SK-N-SH treated with all-trans-retinoic acid at 6 μM for 48 hours (cell line): Measurements from ENCODE around the gene ARRB1.
"Not testable (repeated sequence)": the region's sequence is repeated elsewhere in the genome, so short reads cannot be mapped to it uniquely, and the experiment has no call there.

Experiments
- ARNTL ChIP-seq: fragments of 450-650 bp; formaldehyde crosslinking; IDR thresholded peaks from 2 replicates; pipeline ENCODE4 v1.5.0; 2020; ENCODE audit warnings: low read depth, mild to moderate bottlenecking, moderate library complexity, borderline replicate concordance
- ISL1 ChIP-seq: fragments of 250-450 bp; sonication (Bioruptor Pico); IDR thresholded peaks from 2 replicates; pipeline ENCODE4 v2.1.2; 2022; ENCODE audit warnings: mild to moderate bottlenecking, moderate library complexity
- PATZ1 ChIP-seq: fragments of 250-450 bp; sonication (Bioruptor Pico); IDR thresholded peaks from 2 replicates; pipeline ENCODE4 v1.8.0; 2020; ENCODE audit warnings: mild to moderate bottlenecking, moderate library complexity, borderline replicate concordance
- PPARA ChIP-seq: fragments of 250-450 bp; sonication (Bioruptor Pico); IDR thresholded peaks from 2 replicates; pipeline ENCODE4 v1.5.0; 2020; ENCODE audit warnings: mild to moderate bottlenecking, borderline replicate concordance
- ZNF565 ChIP-seq: fragments of 450-650 bp; formaldehyde crosslinking; conservative IDR thresholded peaks from 2 replicates; pipeline ENCODE4 v1.5.0; 2020; ENCODE audit warnings: low read depth, mild to moderate bottlenecking, moderate library complexity

GRCh38 chr11:75366826-75367225, 15.4 kb upstream of the ARRB1 start:
- TF ChIP-seq PPARA (CRISPR knock-in tag); ZNF565; ARNTL (CRISPR knock-in tag); PATZ1; ISL1: not testable (repeated sequence)
